GM10248 (cell line): ENCODE measurements around the gene NIN.

ENCODE experiments used
- CTCF ChIA-PET: fragments of 300-600 bp; sonication (Branson Sonifier 250); formaldehyde crosslinking; extraction: SDS; loops from one replicate; lab custom pipeline; 2021; ENCODE audit warnings: antibody characterized with exemption; lab: Yijun Ruan, JAX
- POLR2A ChIA-PET: fragments of 350-650 bp; sonication (Branson Sonifier 250); formaldehyde crosslinking; extraction: SDS; loops from one replicate; lab custom pipeline; 2020; ENCODE audit warnings: antibody characterized with exemption; lab: Yijun Ruan, JAX
- DNase-seq: peaks from one replicate; pipeline ENCODE4 v3.0.0; 2012; ENCODE audit errors: extremely low spot score
- CTCF ChIP-seq: IDR thresholded peaks from 2 replicates; pipeline ENCODE4 v1.5.1; 2012; ENCODE audit warnings: mild to moderate bottlenecking, low read depth; ENCODE audit errors: extremely low read depth, missing control alignments, control extremely low read depth

Gene NIN

GRCh38 chr14:50670866-50671256 lies 160.1 kb downstream of the NIN start:
- ChIA-PET CTCF (interaction anchor here (1.2 to 1.3 kb wide), 2 partner anchors 12 to 44 kb away, joined by 4 to 7 read pairs; no protein-coding TSS in a partner anchor), POLR2A (no interaction called here)
- no peak for TF ChIP-seq CTCF

DNA sequence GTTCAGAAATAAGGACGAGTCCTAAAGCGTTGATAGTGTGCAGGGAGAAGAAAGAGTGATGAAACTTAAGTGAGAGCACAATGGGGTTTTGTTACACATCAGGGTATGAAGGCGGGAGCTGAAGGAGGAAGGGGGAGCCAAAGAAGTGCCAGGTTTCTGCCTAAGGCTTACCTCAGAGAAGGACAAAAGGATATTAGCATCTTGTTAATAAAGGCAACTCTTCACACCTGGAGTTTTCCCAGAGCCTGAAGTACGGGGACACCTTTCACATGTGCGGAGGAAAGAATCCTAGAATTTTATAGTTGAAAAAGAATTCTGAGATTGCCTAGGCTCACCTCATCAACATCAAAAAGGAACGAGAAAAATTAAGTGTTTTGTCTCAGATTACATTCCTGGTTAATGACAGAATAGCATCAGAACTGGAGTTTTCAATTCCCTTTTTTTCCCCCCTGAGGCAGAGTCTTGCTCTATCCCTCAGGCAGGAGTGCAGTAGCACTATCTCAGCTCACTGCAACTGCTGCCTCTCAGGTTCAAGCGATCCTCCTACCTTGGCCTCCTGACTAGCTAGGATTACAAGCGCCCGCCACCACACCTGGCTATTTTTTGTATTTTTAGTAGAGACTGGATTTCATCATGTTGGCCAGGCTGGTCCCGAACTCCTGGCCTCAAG lies 160.6 kb downstream of the NIN start:
- CTCF ChIA-PET: interaction anchor here (1.0 to 1.3 kb wide), 3 partner anchors 12 to 44 kb away, joined by 3 to 7 read pairs (median 4); no protein-coding TSS in a partner anchor
- TF ChIP-seq CTCF: no peak
- no peak for DNase-seq
- POLR2A ChIA-PET: no interaction called here

More at GRCh38 chr14:50670866-50671256, 160.1 kb downstream of the NIN start:
- no peak for DNase-seq
